Activated CD8-positive, alpha-beta memory T cell treated with anti-CD3 and anti-CD28 coated beads, Interleukin-2, amount 50 U/mL, for 1 hour (primary cell): ENCODE measurements around the gene CCND1.
"Not testable (repeated sequence)": the region's sequence is repeated elsewhere in the genome, so short reads cannot be mapped to it uniquely, and the experiment has no call there.

Source experiments
- DNase-seq: peaks from one replicate; pipeline ENCODE4 v3.0.0-alpha.2; 2020; ENCODE audit errors: extremely low read depth

Gene CCND1

DNA sequence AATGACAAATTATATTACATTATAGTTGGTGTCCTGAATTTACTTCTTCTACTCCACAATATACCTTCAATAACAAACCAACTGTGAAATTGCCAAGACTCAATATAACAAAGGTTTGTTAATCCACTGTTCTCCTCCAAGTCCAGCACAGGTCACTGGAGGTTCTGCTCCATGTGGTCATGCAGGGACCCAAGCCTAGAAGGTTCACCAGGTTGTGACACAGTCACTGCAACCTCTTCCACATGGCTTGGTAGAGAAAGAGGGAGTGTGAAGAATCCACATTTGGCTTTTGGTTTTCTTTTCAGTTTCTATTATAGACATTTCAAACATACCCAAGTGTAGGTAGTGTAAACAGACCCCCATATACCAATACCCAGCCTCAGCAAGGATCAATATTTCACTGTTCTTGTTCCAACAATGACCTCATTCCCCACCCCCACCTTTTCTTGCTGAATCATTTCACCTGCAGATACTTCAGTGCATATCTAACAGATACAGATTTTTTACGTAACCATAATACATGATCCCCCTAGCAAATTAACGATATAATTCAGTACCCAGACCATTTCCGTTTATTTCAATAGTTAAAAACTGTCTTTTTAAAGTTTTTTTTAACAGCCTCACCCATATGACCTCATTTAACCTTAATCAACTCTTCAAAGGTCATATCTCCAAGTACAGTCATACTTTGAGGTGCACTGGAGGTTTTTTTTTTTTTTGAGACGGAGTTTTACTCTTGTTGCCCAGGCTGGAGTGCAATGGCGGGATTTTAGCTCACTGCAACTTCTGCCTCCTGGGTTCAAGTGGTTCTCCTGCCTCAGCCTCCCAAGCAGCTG lies 48.7 kb downstream of the CCND1 start:
- no peak for DNase-seq

DNA sequence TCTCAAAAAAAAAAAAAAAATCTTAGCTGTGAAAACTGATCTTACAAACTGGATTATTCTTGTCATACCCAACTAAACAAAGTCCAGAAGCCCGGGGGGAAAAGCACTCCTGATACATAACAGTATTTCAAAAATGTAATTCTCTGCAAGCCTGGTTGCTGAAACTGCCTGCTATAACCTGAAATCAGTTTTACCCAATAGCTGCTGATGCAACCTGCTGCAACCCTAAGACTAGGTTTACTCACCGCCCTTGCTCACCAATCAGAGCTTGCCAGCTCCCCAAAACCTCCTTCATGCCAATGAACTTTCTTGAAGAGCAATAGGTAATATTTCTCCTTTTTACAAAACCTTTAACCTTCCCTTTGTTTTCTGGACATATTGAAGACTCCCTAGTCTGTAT lies 50.5 kb downstream of the CCND1 start:
- no peak for DNase-seq

DNA sequence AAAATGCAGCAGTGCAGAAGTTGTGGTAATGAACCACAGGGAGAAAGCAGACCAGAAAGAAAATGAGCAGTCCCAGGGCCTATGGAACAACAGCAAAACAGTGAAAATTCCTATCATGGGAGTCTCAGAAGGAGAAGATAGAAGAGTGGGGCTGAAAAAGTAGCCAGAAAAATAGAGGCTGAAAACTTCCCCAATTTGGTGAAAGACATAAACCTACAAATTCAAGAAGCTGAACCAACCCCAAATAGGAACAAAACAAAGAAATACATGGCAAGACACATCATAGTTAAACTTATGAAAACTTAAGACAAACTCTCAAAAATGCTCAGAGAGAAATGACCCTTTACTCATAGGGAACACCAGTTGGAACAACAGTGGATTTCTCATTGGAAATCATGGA lies 51.5 kb downstream of the CCND1 start:
- DNase-seq: no peak

GRCh38 chr11:69694781-69695180 lies 53.8 kb downstream of the CCND1 start:
- DNase-seq: no peak

GRCh38 chr11:69695581-69695980 lies 54.6 kb downstream of the CCND1 start:
- no peak for DNase-seq

DNA sequence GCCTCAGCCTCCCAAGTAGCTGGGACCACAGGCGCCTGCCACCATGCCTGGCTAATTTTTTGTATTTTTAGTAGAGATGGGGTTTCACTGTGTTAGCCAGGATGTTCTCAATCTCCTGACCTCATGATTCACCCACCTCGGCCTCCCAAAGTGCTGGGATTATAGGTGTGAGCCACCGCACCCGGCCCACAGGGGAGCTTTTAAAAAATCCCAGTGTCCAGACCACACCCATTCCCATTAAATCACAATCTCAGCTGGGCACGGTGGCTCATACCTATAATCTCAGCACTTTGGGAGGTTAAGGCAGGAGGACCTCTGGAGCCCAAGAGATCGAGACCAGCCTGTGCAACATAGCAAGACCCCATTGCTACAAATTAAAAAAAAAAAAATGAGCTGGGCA lies 55.0 kb downstream of the CCND1 start:
- DNase-seq: not testable (repeated sequence)

DNA sequence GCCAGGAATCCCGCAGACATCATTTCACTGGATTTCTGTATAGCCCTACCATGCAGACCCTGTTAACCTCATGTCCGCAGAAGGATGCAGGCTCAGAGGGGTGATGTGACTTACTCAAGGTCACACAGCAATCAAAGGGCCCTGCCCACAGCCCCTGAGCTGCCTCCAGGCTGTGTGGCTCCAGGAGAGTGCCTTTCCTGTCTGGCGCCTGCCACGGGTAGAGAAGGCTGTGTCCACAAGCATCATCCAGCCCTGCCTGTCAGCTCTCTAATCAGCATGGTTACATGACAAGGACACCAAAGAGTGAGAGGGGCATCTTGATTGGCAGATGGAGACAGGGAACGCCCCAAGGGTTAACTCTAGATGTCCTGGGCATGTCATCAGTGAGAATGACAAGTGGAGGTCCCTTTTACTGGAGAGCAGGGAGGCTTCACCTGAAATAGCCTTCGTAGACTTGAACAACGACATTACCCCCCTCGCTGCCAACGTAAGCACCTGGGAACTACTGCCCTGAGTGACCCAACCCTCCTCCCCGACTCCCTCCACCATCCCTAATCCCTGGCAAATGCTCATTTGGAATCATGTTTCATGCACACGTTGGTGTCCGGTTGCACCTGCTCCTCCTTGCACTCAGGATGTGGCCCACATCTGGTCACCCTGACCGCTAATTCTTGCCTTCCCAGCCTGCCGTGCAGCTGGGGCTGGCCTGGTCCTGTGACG lies 56.0 kb downstream of the CCND1 start:
- DNase-seq: no peak

DNA sequence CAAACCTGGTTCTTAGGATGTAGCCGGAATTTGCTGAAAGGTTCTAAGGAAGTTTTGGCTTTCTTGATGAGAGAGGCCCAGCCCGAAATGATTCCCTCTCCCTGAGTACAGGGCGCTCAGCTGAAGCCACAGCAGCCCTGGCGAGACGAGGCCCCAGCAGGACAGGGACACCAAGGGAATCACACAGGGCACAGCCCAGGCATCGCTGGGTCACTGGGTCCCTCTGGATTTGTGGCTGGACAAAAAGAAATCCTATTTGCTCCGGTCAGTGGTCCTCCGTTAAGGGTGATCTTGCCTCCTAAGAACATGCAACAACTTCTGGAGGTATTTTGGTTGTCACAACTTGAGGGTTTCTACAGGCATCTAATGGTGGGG lies 56.5 kb downstream of the CCND1 start:
- no peak for DNase-seq

- DNase-seq: no peak
Measured at GRCh38 chr11:69697861-69698260, 56.9 kb downstream of the CCND1 start.

DNA sequence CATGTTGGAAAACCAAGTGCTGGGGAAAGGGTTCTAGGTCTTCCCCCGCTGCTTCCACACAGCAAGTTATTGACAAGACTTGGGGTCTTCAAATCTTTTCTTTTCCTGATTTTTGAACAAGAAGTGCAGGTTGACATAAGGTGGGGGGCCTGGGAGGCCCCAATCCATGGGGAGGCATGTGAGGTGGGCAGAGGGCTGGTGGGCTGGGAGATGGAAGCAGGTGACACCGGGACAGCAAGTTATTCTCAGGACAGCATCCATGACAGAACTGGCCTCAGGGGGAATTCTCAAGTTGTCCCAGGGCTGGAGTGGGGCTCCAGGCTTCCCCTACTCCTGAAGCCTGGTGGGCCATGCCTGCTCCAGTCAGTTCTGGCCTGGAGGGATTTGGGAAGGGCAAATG lies 57.4 kb downstream of the CCND1 start:
- DNase-seq: no peak

DNA sequence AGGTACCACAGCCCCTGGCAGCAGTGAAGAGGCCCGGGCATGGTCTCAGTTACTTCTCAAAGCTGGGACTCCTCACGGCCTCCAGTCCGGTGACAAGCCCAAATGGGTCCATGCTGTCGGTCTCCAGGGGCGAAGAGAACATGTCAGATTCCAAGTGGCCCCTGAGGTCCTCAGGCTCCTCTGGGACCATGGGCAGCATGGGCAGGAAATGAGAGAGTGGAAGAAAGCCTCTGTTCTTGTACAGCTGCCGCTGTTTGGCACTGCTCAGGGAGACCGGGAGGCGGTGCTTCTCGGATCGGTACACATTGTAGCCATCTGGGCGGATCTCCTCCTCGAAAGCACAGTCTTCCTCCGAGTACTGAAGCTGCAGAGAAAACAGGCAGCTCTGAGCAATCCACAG lies 58.3 kb downstream of the CCND1 start:
- DNase-seq: no peak

DNA sequence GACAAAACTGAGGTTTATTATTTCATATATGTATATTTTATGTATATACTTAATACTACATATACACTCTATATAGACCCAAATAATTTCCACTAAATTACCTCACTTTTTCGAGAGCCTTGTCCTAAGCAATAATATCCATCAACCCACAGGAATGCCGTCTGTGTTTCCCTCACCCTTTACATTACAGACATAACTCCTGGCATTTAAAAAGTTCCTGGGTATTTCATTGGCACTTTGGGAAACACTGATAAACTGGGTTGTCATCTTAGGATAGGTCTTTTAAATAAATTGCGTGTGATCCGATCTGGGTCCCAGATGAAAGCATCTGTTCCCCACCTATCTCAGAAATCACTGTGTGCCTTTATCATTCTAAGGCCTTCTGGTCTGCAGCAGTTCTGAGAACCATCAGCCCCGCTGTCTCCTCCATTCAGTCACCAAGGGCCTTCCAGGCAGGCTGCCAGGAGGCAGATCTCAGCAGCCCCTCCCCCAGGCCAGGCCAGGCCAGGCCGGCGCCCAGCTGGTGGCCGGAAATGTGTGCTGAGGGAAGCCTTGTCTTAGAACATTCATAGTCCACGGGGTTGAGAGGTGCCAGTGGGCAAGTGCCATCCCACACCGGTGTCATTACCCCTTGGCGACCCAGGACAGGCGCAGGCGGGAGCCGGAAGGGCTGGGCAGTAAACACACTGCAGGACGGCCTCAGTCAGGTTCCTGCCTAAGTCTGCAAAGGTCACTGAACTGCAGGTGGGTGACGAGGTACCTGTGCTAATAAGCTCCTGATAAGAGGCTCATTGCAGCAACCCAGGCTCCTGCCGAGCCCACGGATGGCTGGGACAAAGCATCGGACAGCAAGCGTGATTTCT lies 59.6 kb downstream of the CCND1 start:
- no peak for DNase-seq

DNA sequence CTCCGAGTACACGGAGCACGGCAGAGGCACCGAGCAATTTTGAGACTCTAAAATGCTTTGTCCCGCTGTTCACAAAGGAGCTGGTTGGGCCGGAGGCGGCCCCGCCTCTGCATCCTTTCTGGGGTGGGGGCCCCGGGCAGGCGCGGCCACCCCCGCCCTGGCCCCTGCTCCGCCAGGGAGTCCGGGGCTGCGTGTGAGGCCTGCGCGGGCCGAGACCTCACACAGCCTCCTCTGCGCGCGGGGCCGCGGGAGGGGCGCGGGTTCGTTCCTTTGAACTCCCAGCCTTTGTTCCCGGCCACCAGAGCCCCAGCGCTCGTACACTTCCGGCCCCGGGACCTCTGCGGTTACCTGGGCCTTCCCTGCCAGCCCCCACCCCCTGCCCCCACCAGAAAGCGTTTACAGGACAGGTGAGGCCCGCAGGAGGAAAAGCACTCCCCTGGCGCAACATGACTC lies 61.3 kb downstream of the CCND1 start:
- no peak for DNase-seq

DNA sequence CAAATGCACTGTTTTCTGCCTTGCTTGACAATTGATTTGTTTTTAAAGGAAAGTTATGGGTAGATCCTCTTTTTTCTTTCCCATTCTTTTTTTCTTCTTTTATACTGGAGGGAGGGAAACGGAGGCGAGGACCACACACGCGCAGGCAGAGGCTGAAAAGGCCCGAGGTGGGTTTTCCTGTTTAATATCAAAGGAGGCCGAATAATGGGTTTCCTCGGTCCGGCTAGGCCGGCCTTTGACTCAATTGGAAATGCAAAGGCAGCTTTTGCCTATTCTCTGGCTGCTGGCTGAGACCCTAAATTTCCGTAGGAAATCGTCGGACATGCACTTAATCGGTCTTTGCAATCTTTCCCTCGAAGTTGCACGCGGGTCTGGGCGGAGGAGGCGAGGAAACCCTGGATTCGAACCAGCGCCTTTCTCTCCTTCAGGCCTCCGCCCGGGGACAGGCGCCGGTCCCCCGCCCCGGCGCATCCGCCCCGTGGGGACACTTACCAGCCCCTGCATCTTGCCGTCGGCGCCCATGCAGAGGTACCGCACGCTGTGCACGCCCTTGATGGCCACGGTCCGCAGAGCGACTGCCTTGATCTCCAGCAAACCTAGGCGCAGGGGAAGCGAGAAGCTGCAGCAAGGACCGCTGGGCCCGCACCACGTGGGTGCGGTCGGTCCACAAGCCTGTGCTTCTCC lies 62.0 kb downstream of the CCND1 start:
- DNase-seq: no peak

DNA sequence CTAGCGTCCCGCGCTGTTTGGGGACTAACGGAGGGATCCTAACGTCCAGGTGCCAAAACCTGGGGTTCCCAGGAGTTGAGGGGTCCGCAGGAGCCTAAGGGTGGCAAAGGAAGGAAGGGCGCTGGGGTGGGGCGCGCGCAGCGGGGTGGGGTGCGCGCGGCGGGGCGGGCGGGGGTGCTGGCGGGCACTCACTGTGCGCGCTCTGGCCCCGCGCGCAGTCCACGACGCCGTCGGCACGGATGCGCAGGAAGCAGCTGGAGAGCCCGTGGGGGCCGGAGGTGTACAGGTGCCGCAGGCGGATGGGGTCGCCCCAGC lies 62.5 kb downstream of the CCND1 start:
- DNase-seq: no peak
